ENCODE data around the gene CFAP100.

DNA sequence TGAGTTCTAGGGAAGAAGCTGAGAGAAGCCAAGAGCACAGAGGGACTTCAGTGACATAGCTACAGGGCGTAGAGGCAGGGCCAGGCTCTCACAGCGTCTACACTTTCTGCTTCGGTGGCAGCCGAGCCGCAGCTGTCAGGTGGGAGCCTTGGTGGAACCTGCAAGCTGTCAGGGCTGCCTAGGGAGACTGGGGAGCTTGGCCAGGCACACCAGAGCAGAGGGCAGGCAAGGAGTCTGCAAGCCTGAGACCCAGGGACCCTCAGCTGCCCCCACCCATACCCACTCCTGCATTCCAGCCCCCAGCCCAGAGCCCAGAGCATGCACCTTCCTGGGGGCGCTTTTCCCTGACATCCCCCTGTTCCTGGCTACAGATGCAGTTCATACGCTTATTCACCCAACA is 24.1 kb upstream of the CFAP100 start:
- TF ChIP-seq, protein P1, sequence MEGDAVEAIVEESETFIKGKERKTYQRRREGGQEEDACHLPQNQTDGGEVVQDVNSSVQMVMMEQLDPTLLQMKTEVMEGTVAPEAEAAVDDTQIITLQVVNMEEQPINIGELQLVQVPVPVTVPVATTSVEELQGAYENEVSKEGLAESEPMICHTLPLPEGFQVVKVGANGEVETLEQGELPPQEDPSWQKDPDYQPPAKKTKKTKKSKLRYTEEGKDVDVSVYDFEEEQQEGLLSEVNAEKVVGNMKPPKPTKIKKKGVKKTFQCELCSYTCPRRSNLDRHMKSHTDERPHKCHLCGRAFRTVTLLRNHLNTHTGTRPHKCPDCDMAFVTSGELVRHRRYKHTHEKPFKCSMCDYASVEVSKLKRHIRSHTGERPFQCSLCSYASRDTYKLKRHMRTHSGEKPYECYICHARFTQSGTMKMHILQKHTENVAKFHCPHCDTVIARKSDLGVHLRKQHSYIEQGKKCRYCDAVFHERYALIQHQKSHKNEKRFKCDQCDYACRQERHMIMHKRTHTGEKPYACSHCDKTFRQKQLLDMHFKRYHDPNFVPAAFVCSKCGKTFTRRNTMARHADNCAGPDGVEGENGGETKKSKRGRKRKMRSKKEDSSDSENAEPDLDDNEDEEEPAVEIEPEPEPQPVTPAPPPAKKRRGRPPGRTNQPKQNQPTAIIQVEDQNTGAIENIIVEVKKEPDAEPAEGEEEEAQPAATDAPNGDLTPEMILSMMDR (IDR thresholded peaks at IDR 0.05 in 8 of 11, conservative IDR thresholded peaks at IDR 0.05 in 3 of 11) = no peak
- no peak for TF ChIP-seq POLR2AphosphoS5 (IDR thresholded peaks at IDR 0.05)
